ENCODE measurements around the gene LEF1. TPM values are rescaled to one million over a fixed set of nuclear protein-coding genes. Genes with fewer than 3 reads are reported as not detected.

Gene LEF1
- total RNA-seq, 2 donors from 2014 or later: 22.4 to 26.8 TPM

DNA sequence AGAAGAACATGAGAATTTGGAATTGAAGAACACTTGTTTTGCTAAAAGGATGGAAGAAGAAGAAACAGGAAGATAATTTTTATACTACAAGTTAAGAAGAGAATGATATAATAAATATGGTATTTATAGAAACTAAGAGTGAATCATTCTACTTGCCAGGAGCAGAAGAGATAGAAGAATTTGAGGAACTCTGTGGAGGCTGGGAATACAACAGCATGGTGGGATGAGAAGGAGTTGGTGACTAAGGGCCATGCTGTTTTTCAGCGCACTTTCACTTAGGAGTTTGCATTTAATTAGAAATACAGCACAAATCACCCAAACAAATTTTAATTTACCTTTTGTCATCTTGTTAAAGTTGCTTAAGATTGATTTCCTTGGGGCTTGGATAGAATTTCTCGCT lies 158.6 kb downstream of the LEF1 start:
- Histone ChIP-seq H3K27me3 (replicated peaks; ENCODE audit: insufficient read depth) (no peaks in the 10 kb centered on the region), H3K4me3 (no peak overlapping the region), H3K27ac (no peak overlapping the region), H3K9me3 (no peaks in the 10 kb centered on the region), H3K4me1 (replicated peaks) (no peaks in the 10 kb centered on the region), H3K36me3 (no peaks in the 10 kb centered on the region)
- TF ChIP-seq POLR2A (IDR thresholded peaks at IDR 0.05) (no peak), CTCF (IDR thresholded peaks at IDR 0.05) (no peak), POLR2AphosphoS5 (IDR thresholded peaks at IDR 0.05) (no peak)
- no peak for DNase-seq (ENCODE audit: low spot score)
- 95% methylated on average over 2 of the region's 2 CpGs for WGBS
- intact Hi-C loops (cut with DNase I): no loop called here

DNA sequence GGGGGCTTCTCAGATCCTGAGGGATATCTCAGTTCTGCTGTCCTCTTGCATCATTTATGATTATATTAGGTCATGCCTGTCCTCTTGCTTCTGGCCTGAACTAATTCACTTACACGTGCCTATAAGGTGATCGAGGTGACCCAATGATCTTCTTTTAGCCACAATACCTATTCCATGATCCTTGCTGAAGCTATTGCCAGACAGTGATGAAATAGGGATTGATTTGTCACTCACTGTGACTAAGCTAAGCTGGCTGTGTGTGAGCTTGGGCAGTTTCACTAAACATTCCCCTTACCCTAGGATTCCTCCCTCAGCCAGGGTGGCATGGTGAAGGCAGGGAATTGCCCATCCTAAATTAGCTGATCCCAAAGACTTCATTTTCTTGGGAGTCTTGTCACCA lies 160.0 kb downstream of the LEF1 start:
- H3K27ac ChIP-seq: no peak overlapping the region
- no peaks in the 10 kb centered on the region for H3K4me1 ChIP-seq (replicated peaks)
- no peaks in the 10 kb centered on the region for H3K9me3 ChIP-seq
- H3K27me3 ChIP-seq (replicated peaks; ENCODE audit: insufficient read depth): no peaks in the 10 kb centered on the region
- TF ChIP-seq POLR2A (IDR thresholded peaks at IDR 0.05): no peak
- TF ChIP-seq POLR2AphosphoS5 (IDR thresholded peaks at IDR 0.05): no peak
- no peak for TF ChIP-seq CTCF (IDR thresholded peaks at IDR 0.05)
- no peak overlapping the region for H3K4me3 ChIP-seq
- no peaks in the 10 kb centered on the region for H3K36me3 ChIP-seq
- DNase-seq (ENCODE audit: low spot score): no peak
- intact Hi-C loops (cut with DNase I): no loop called here
- WGBS: 90% methylated on average over 2 of the region's 2 CpGs

DNA sequence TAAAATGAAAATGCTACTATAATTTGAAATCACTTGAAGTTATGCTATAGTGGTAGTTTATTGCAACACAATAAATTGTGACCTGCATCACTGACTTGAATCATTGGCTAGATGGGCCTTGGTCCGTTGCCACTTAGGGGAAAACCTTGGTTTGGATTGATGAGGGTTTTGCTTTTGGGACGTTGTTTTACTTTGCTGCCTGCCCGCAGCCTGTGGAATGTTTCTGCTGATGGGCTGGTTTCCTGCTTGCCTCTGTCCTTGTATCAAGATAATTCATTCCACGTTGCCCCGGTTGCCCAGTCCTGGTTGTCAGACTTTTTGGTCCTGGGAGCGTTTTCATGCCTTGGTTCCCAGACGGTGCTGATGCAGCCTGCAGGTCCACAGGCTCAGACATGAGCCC lies 160.7 kb downstream of the LEF1 start:
- Histone ChIP-seq H3K36me3 (no peaks in the 10 kb centered on the region), H3K27me3 (replicated peaks; ENCODE audit: insufficient read depth) (no peaks in the 10 kb centered on the region), H3K27ac (no peak overlapping the region), H3K9me3 (no peaks in the 10 kb centered on the region), H3K4me3 (no peak overlapping the region), H3K4me1 (replicated peaks) (no peaks in the 10 kb centered on the region)
- no peak for TF ChIP-seq POLR2A (IDR thresholded peaks at IDR 0.05)
- no peak for TF ChIP-seq POLR2AphosphoS5 (IDR thresholded peaks at IDR 0.05)
- no peak for TF ChIP-seq CTCF (IDR thresholded peaks at IDR 0.05)
- 94% methylated on average over 7 of the region's 7 CpGs for WGBS
- intact Hi-C loops (cut with DNase I): no loop called here
- no peak for DNase-seq (ENCODE audit: low spot score)

DNA sequence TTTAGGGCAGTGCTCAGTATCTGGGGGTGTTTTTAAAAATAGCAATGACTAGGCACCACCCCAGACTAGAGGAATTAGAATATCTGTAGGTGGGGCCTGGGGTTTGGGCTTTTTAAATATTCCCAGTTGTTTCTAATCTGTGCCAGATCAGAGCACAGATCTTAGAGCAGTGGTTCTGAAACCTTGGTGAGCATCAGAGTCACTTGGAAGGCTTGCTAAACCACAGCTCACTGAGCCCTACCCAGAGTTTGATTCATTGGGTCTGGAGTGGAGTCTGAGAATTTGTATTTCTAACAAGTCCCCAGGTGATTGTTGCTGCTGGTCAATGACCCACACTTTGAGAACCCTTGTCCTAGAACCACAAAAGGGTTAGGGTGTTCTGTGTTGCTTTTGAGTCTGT lies 162.4 kb downstream of the LEF1 start:
- H3K4me3 ChIP-seq: no peak overlapping the region
- H3K27ac ChIP-seq: no peak overlapping the region
- no peaks in the 10 kb centered on the region for H3K27me3 ChIP-seq (replicated peaks; ENCODE audit: insufficient read depth)
- H3K9me3 ChIP-seq: no peaks in the 10 kb centered on the region
- intact Hi-C loops (cut with DNase I): no loop called here
- H3K36me3 ChIP-seq: no peaks in the 10 kb centered on the region
- no peak for DNase-seq (ENCODE audit: low spot score)
- TF ChIP-seq POLR2AphosphoS5 (IDR thresholded peaks at IDR 0.05): no peak
- TF ChIP-seq POLR2A (IDR thresholded peaks at IDR 0.05): no peak
- TF ChIP-seq CTCF (IDR thresholded peaks at IDR 0.05): no peak
- H3K4me1 ChIP-seq (replicated peaks): no peaks in the 10 kb centered on the region

DNA sequence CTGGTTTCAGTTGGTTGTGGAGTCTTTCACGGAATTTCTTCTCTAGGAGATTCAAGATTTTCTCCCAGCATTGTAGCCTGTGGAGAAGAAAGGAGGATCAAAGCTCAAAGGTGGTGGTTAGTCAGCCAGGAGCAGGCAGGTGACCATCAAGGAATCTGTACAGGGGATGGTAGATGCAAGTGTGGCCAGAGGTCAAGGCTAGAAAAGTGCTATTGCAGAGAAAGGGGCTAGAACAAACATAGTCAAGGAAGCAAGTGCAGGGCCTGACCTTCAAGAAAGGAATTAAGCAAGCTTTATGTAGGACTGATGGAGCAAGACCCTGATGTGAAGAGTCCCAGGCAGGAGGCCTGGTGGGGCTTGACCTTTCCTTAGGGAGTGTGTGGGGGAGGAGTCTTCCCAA lies 162.9 kb downstream of the LEF1 start:
- no peaks in the 10 kb centered on the region for H3K36me3 ChIP-seq
- intact Hi-C loops (cut with DNase I): no loop called here
- H3K4me1 ChIP-seq (replicated peaks): no peaks in the 10 kb centered on the region
- DNase-seq (ENCODE audit: low spot score): no peak
- no peak overlapping the region for H3K27ac ChIP-seq
- 95% methylated on average over 1 of the region's 1 CpG for WGBS
- no peak overlapping the region for H3K4me3 ChIP-seq
- no peaks in the 10 kb centered on the region for H3K9me3 ChIP-seq
- TF ChIP-seq CTCF (IDR thresholded peaks at IDR 0.05): no peak
- no peak for TF ChIP-seq POLR2AphosphoS5 (IDR thresholded peaks at IDR 0.05)
- no peak for TF ChIP-seq POLR2A (IDR thresholded peaks at IDR 0.05)
- H3K27me3 ChIP-seq (replicated peaks; ENCODE audit: insufficient read depth): no peaks in the 10 kb centered on the region

All from prostate gland (tissue), 2 donors.